GM18909 (cell line): ENCODE data around the gene CR1.
"Not testable (repeated sequence)": the region's sequence is repeated elsewhere in the genome, so short reads cannot be mapped to it uniquely, and the experiment has no call there.

ENCODE experiments used
- ATAC-seq: cut with Tn5 transposase; IDR thresholded peaks from one replicate; pipeline ENCODE4 v1.9.1; 2021; ENCODE audit warnings: mild to moderate bottlenecking; ENCODE audit not compliant: unreplicated experiment, poor library complexity

Gene CR1

GRCh38 chr1:207495801-207496792 is at the start of gene CR1:
CR1 (plus strand) TSS chr1:207496157; CDS start chr1:207496268, 111 bp downstream.
- ATAC-seq: peak; percentile 61

DNA sequence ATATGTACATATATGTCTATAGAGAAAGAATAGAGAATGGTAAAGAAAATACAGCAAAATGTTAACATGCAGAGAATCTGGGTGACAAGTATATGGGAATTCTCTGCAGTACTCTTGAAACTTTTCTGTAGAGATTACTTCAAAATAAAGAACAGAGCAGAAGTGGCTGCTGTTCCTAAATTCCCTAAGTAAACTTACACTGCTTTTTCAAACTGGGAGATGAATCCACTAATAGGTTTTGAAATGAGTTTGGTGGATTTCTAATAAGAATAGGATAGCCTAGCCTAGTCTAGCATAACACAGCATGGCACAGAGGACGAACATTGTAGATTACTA is 42.3 kb upstream of the CR1 start:
- ATAC-seq: no peak

DNA sequence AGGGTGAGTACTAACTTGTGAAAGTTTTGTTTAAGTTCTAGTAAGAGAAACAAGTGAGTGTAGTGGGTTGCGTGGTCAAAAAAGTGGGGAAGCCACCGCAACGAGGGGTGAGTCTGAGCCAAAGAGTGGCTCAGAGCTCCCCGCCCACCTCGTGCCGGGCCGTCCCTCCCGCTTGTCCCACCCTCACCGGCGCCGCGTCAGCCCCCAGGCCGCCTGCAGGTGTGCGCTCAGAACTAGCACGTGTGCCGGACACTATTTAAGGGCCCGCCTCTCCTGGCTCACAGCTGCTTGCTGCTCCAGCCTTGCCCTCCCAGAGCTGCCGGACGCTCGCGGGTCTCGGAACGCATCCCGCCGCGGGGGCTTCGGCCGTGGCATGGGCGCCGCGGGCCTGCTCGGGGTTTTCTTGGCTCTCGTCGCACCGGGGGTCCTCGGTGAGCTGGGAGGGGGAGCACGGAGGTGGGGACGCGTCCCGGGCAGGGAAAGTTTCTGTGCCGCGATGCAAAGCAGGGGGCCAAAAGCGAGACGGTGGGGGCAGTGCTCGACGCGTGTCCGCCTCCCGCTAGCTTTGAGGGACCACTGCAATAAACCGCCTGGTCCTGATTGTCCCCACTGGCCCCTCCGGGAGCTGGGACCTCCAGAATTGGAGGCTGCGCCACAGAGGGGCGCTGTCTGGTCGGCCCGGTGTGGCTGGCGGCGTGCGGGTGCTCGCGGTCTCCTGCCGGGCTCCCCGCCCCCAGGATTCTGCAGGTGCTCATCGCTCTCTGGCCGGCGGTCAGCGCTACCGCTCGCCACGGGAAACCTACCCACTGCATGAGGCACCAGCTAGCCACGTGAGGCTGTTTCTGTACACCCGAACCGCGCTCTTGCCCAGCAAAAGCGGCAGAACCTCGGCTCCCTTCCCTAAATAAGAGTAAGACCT is 41.7 kb upstream of the CR1 start, which contains the start of gene CR2:
TSS of gene CR2 (plus strand) at position 283 of the 919 bp plus-strand sequence. CDS start at position 374, 91 bp downstream.
- peak; percentile 81 for ATAC-seq

DNA sequence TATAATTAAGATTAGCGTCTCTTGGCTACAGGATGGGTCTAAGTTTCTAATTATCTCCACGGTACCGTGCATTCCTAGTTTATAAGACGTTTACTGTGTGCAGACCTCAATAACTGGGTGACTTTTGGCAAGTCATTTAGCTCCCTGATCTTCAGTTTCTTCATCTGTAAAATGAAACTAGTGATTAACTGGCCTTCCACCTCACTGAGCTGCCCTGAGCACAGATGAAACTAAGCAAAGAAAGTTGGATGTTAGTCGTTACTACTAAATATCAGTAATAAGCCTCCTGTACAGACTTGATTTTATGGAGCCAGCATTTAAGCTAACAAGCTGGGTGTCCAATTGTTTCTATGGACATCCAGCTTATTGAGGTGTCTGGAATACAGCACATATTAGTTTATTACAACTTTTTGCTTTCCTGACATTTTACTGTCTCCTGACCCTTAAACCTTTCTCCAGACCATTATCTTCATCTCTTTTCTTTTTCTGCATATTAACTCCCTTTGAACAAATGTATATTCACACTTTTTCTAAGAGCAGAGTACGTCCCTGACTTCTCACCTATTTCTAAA is 40.7 kb upstream of the CR1 start:
- peak; percentile 33 for ATAC-seq

DNA sequence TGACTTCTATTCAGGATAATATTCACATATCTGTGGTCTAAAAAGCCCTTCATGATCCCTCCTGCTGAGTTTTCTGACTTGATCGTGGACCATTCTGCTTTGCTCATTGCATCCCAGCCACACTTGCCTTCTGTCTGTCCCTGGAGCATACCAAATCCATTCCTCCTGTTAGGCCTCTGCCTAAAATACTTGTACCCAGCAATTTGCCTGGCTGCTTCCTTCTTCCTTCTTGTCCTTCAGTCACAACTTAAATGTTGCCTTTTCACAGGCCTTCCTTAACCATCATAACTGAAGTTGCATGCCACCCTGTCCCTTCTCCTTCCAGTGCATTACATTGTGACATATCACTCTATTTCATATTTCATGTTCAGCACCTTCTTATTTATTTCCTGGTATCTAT is 37.5 kb upstream of the CR1 start:
- ATAC-seq: no peak

DNA sequence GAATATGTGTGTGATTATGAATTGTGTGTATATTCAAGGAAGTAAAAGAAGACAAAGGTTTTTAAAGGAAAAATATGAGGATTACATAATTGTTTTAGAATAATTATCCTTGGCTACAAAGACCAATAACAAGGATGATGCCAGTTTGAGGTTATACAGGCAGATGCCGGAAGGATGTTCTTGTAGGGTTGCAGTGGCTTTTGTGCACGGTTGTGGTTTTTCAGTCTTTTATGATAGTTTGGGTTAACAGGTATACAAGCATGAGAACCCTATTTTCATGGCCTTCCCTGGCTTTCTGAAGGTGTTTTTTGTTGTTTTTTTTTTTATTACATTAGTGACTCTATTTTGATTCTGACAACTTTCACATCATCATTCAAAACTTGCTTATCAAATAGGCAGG is 36.9 kb upstream of the CR1 start:
- ATAC-seq: no peak

DNA sequence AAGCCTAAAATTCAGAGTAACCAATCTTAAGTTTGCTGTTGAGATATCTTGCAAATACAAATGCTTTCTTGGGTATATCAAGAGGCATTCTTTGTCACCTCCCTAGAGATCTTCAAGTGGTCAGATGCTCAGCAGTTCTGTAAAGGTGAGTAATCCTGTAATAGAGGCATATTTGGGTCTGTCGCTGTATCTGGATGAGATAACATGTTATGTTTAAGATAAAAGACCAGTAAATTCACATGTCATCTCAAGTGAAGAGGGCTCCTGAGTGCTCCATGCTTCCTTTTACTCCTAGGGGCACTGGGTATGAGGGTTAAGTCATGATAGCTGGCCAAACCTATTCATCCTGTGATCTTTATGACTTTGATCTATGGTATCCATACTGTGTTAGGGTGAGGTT is 34.3 kb upstream of the CR1 start:
- no peak for ATAC-seq

GRCh38 chr1:207462535-207462934 is 33.4 kb upstream of the CR1 start:
- ATAC-seq: no peak

GRCh38 chr1:207463021-207463420 is 32.9 kb upstream of the CR1 start:
- no peak for ATAC-seq

DNA sequence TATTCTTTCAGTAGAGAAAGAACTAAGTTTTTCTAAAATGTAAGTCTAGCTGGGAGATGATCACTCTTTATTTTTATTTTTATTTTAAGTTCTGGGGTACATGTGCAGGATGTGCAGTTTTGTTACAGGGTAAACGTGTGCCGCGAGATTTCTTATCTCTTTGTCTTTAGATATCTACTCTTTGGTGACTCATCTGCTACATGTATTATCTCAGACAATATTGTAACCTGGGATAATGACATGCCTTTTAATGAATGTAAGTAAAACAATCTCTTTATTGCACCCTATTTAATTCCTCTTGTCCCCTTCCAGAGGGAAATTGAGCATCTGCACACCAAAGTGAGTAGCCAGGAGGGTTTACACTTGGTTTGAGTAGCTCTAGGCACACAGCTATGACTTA is 32.4 kb upstream of the CR1 start:
- no peak for ATAC-seq

- ATAC-seq: no peak
Measured at GRCh38 chr1:207470927-207471326, 25.0 kb upstream of the CR1 start.

- no peak for ATAC-seq
Measured at GRCh38 chr1:207474210-207474609, 21.7 kb upstream of the CR1 start.

- no peak for ATAC-seq
Measured at GRCh38 chr1:207486198-207486597, 9.8 kb upstream of the CR1 start.

- ATAC-seq: no peak
Measured at GRCh38 chr1:207487636-207488035, 8.3 kb upstream of the CR1 start.

- no peak for ATAC-seq
Measured at GRCh38 chr1:207493212-207493611, 2.7 kb upstream of the CR1 start.

- ATAC-seq: no peak
Measured at GRCh38 chr1:207494171-207494570, 1.8 kb upstream of the CR1 start.

DNA sequence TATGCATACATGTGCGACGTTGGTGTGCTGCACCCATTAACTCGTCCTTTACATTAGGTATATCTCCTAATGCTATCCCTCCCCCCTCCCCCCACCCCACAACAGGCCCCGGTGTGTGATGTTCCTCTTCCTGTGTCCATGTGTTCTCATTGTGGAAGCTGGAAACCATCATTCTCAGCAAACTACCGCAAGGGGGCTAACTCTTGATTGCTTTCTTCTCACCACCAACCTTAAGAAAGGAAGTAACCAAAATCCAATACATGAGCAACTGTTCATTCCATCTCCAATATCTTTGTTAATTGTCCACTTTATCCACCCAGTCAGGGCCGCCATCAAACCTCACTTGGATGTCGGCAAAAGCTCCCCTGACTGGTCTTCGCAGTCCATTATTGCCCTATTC is 676 bp upstream of the CR1 start:
- not testable (repeated sequence) for ATAC-seq

- no peak for ATAC-seq
Measured at GRCh38 chr1:207497941-207498340, 2.0 kb downstream of the CR1 start.

DNA sequence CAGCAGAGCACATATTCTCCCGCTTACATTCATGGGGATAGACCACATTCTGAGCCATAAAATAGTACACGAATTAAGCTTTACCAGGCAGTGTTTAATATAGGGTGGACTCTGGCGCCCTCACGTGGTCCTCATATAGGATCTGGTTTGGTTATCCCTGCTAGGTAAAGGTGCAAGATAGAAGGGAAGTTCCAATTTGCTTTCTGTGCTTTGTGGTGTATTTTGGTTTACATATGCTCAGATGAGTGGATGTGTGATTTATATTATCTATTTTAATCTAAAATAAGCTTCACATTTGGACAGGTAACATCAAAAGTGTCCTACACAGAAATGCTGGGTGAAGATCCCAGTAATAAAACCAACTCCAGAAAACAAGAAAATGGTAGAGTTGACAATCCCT is 3.6 kb downstream of the CR1 start:
- ATAC-seq: peak; percentile 54

DNA sequence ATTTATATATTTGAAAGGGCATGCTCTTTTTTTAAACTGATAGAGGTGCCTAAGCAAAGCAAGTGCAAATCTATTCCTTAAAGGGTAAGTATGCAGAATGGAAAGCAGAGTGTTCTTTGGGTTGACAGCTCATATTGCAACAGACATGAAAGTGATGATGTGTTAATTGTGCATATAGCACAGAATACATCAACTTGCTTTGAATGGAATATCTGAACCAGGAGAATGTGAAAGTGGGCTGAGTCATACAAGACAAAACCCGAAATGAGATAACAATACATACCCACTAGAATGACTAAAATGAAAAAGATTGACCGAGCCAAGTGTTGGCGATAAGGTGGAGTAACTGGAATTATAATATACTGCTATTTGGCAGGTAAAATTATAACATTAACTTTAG is 4.3 kb downstream of the CR1 start:
- ATAC-seq: no peak

DNA sequence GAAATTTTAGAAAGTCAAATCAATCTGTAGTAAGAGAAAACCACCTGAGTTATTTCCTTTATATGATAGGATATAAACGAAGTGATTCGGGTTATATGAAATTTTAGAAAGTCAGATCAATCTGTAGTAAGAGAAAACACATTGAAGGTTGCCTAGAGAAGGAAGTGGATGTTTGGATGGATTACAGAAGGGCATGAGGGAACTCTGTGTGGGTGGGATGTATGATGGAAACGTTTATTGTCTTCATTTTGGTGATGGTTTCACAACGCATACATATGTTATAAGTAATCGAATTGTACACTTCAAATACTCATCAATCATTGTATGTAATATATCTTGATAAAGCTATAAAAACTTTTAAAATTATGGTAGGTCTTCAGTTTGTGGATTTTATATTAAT is 5.1 kb downstream of the CR1 start:
- no peak for ATAC-seq
